ENCODE measurements around the gene ZNF366.

DNA sequence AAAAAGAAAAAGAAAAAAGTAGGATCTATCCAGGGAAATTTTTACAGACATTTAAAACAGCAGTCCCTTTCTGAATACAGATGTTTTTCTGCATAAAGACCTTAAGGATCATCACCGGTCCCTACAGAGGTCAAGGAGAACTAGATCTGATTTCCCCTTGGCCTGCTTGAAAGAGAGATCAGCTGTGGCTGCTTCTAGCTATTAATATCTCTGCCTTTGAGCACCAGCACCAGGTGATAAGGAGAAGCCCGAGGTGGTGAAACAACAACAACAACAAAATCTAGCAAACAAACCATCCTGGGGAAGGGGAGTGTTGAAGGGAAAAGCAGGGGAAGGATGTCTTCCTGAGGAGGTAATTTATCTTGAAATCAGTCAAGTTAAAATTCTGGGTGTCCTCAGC, 42.1 kb downstream of the ZNF366 start:
- TF ChIP-seq, protein P1, sequence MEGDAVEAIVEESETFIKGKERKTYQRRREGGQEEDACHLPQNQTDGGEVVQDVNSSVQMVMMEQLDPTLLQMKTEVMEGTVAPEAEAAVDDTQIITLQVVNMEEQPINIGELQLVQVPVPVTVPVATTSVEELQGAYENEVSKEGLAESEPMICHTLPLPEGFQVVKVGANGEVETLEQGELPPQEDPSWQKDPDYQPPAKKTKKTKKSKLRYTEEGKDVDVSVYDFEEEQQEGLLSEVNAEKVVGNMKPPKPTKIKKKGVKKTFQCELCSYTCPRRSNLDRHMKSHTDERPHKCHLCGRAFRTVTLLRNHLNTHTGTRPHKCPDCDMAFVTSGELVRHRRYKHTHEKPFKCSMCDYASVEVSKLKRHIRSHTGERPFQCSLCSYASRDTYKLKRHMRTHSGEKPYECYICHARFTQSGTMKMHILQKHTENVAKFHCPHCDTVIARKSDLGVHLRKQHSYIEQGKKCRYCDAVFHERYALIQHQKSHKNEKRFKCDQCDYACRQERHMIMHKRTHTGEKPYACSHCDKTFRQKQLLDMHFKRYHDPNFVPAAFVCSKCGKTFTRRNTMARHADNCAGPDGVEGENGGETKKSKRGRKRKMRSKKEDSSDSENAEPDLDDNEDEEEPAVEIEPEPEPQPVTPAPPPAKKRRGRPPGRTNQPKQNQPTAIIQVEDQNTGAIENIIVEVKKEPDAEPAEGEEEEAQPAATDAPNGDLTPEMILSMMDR (IDR thresholded peaks at IDR 0.05 in 8 of 11, conservative IDR thresholded peaks at IDR 0.05 in 3 of 11) = no peak
- no peak for TF ChIP-seq POLR2A (IDR thresholded peaks at IDR 0.05)
- no peak for TF ChIP-seq POLR2AphosphoS5 (IDR thresholded peaks at IDR 0.05)
